G401.6 (cell line): ENCODE results near the gene SERPINI1.

Experiments used
- FAIRE-seq: peaks from 2 replicates; lab custom pipeline; 2012; peaks lifted over from hg19 to GRCh38; lab: Jason Lieb, UNC

SERPINI1 gene, protein sequence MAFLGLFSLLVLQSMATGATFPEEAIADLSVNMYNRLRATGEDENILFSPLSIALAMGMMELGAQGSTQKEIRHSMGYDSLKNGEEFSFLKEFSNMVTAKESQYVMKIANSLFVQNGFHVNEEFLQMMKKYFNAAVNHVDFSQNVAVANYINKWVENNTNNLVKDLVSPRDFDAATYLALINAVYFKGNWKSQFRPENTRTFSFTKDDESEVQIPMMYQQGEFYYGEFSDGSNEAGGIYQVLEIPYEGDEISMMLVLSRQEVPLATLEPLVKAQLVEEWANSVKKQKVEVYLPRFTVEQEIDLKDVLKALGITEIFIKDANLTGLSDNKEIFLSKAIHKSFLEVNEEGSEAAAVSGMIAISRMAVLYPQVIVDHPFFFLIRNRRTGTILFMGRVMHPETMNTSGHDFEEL

DNA sequence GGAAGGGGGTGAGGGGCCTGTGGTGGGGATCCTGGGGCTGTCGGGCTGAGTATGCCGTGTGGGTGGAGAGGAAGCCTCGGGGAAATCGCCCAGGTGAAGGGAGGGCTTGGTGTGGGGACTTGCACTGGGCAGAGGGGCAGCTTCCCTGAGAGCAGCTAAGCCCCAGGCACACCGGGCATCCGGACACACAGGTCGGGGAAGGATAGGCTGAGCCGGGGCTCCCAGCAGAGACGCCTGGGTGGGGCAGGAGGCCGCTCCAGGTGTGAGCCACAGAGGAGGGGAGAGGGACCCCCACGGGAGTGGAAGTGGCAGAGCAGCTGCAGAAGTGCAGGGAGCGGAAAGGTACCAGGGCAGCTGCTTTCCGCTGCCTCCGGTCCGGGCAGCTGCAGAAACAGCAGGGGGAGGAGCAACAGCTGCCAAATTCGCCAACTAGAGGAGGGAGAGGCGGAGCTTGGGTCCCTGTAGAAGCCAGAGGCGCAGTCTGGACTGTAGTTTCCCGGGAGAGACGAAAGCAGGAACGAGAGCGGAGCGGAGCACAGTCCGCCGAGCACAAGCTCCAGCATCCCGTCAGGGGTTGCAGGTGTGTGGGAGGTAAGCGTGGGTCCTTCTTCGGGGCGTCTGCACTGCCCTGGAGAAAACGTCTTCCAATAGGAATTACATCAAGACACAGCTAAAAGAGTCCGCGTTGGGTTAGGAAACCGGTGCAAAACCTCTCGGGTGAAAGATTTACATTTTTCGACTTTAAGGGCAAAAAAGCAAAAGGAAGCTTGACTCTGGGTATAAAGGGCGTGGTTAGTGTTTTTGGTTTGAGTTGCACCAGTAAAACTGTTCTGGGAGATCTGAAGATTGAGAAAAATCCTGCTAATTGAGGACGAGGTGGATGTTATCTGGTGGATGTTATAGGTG lies at the start of gene SERPINI1:
Gene SERPINI1, plus strand, starts transcription at position 489 of the 906 bp plus-strand sequence. CDS start 53,408 bp downstream, outside the sequence.
- no peak for FAIRE-seq

DNA sequence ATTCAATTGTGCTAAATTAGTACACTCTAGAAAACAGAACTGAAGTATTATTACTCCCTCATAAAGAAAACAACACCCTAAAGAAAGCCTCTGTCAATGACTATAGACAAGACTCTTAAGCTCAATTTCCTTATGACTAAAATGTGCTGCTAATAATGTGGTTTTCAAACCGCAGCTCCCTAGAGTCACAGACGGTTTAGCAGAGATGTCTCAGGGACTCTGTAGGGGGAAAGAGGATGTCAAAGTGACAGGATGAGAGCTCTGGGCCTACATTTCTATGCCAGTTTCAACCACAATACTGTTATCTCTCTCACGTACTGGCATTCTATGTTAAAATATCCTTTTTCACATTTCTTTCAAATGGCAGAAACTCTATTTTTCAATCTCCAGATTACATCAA lies 44.2 kb upstream of the SERPINI1 start:
- no peak for FAIRE-seq

DNA sequence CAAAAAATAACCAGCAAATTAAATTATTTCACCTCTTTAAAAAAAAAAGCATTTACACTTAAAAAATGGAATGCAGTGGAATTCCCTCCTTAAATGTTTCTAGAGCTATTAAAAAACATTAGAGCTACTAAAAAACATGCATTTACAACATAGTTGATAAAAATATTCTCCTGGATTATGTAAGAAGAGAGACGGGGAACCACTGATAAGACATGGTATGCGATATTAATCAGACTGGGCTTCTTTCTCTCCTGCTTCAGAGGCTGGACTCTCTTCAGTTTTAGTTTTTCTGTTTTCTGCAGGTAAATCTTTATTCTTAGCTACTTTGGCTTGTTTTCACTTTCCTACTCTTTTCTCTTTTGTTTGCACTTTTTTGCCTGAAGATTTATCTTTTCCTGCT lies 41.4 kb upstream of the SERPINI1 start:
- FAIRE-seq, result no peak

DNA sequence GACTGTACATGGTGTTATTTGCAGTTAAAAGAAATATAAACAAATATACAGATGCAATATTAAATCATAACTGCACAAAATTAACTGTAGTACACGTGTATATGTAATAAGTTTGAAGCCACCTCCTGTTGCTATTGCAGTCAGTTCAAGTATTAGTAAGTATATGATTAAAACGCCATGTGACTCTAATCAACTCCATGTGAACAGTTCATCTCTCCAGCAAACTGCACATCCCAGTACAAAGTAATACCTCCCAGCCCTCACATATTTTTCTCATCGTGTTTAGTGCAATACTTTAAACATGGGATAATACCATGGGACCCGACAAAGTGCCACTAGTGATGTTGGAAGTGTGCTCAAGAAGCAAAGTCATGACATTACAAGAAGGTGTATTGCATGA lies 35.5 kb upstream of the SERPINI1 start:
- FAIRE-seq, result no peak

DNA sequence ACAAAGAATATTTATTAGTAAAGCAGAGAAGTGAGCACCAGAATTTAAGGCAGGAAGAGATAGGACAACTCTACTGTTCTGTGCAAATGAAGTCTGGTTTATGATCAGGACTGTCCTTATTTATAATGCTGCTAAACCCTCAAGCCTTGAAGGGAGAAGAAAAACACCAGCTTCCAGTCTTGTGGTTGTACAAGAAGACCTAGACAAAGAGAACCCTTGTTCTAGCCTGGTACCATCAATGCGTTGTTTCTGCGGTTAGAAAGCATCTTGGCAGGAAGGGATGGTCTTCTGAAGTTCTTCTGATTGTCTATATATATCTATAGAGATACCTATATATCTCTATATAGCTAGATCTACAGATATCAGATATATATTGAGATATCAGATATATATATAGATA lies 34.6 kb upstream of the SERPINI1 start:
- no peak for FAIRE-seq

DNA sequence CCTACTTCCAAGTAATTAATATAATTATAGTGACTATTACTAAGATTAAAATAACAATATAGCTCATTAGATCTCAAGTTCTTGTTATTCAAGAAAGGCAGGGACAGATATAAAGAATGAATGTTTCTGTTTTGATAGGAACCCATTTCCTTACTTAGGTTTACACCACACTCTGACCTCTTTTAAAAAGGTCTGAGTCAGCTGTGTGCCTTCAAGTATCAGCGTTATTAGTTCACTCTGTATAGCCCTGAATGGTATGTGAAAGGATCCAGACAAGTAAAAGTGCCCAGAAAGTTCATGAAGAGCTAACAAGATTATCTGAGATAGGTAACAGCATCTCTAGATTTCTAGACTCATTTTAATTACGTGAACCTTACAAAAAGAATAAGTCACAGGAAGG lies 29.7 kb upstream of the SERPINI1 start:
- no peak for FAIRE-seq

DNA sequence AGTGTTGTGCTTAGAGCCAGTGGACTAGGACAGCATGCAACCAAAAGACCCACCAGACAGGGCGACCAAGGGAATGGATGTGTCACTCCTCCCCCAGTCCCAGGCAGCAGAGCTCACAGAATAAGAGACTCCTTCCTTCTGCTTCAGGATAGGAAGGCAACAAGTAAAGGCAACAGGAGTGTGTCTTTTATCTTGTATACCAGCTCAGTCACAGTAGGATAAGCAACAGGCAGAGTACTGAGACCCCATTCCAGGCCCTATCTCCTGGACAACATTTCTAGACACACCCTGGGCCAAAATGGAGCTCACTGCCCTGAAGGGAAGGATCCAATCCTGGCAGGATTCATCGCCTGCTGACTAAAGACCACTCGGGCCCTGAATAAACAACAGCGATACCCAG lies 25.8 kb upstream of the SERPINI1 start:
- FAIRE-seq, result no peak

DNA sequence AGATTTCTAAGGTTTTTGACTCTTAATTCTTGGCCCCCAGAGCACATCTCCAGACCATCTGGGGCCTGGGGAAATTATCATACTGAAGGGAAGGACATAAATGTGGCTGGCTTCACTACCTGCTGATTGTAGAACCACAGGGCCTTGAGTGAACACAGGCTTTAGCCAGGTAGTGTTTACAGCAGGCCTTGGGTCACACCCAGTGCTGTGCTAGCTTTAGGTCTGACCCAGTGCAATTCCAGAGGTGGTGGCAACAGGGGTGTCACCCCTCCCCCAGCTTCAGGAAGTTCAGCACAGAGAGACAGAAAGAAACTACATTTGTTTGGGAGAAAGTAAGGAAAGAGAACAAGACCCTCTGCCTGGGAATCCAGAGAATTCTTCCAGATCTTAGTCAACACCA lies 25.0 kb upstream of the SERPINI1 start:
- no peak for FAIRE-seq

DNA sequence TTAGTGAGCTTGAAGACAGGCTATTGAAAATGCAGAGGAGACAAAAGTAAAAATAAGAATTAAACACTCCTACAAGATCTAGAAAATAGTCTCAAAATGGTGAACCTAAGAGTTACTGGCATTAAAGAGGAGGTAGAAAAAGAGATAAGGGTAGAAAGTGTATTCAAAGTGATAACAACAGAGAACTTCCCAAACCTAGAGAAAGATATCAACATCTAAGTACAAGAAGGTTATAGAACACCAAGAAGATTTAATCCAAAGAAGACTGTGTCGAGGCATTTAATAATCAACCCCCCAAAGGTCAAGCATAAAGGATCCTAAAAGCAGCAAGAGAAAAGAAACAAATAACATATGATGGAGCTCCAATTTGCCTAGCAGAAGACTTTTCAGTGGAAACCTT lies 24.1 kb upstream of the SERPINI1 start:
- FAIRE-seq, result no peak

DNA sequence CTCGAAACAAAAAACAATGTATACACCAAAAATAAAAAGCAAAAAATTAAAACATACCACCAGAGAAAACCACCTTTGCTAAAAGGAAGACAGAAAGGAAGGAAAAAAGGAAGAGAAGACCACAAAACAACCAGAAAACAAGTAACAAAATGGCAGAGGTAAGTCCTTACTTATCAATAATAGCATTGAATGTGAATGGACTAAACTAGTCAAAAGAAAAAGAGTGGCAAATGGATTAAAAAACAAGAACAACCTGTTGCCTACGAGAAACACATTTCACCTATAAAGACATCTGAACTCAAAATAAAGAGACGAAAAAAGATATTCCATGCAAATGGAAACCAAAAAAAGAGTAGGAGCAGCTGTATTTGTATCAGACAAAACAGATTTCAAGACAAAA lies 23.1 kb upstream of the SERPINI1 start:
- FAIRE-seq, result no peak

DNA sequence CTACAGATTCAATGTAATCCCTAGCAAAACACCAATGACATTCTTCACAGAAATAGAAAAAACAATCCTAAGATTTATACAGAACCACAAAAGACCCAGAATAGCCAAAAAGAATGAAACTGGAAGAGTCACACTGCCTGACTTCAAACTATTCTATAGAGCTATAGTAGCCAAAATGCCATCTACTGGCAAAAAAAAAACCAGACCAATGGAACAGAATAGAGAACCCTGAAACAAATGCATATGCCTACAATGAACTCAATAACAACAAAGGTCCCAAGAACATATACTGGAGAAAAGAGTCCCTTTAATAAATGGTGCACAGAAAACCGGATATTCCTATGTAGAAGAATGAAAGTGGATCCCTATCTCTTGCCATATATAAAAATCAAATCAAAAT lies 20.6 kb upstream of the SERPINI1 start:
- no peak for FAIRE-seq

DNA sequence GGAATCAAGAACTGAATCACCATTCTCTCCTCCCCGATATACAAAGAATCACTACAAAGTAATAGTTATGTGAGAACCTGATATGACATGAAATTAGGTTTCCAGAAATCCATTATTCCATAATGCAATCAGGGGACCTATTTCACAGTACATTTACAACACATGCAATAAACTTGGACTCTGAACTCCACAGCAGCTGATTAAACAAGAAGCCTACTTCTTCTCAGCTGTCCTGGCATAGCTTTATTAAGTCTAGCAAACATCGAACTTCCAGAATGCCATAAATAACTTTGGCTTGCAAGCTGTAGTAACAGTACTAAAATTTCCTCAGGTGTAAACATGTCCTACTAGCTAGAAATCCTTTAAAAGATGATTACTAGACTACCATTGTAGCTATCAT lies 18.6 kb upstream of the SERPINI1 start:
- no peak for FAIRE-seq

DNA sequence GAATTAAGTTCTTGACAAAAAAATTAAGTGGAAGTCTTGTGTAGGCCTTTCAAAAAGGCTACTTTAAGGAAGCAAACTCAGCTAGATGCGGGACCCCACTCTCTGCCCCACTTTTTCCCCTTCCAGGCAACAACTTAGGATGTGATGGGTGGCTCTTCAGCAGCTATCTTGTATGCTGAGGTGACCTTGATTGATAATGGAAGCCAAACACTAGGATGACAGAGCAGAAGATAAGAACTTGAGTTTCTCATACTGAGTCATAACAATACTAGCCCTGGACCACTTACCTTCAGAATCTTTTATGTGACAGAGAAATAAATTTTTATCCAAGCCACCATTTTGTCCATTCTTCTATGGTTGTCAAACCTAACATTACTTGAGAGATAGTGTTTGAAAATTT lies 16.9 kb upstream of the SERPINI1 start:
- FAIRE-seq, result no peak

DNA sequence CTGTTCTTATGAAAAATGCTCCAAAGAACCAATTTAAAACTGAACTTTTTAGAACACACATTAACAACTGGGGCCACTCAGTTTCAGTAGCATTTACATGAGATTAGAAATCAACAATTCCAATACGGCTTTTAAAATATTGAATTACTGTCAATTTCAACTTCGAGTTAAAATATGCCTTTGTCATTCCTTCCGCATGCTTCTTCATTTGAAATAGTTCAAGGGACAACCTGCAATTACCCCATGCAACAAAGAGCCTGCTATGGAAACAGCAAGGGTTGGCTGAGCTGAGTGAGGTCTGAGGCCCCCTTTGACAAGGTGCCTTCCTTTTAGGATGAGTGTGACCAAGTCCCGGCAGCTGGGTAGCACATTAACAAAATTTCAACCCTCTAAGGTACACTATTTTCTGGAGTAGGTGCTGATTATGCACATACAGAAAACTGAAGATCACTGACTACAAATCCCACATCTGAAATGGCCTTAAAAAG lies 12.5 kb upstream of the SERPINI1 start:
- no peak for FAIRE-seq

DNA sequence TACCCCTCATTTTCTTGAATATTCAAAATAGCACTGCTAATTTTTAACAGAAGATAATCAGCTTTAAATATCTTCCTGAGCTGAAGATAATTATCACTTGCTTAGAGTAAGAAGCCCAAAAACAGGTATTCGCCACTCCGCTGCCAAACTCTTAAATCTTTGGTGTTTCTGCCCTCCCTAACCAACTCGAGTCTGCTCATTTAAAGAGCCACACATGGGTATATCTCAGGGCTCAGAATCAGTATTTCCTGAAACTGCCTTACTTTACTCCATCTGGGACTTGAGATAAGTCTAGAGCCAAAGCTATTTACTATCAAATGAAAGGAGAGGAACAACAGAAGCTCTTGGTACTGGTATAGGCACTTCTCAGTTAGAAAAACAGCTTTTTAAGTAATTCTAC lies 11.6 kb upstream of the SERPINI1 start:
- no peak for FAIRE-seq

DNA sequence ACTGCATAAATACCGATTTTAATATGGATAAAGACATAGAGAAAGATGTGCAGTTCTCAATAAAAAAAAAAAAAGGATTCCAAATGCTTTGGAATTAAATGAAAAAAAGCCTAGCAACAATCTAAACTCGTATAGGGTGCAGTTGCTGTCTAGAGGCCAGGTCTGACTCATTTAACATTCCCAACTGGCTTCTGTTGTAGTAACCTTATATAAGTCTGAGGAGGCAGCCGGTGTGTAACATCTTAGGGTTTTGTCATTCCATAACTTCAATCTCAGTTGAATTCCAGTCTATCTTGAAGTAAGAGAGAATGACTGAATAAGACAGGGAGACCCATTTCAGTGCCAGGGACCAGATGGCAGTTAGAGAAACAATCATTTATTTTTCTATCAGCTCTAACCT lies 7.3 kb upstream of the SERPINI1 start:
- no peak for FAIRE-seq

DNA sequence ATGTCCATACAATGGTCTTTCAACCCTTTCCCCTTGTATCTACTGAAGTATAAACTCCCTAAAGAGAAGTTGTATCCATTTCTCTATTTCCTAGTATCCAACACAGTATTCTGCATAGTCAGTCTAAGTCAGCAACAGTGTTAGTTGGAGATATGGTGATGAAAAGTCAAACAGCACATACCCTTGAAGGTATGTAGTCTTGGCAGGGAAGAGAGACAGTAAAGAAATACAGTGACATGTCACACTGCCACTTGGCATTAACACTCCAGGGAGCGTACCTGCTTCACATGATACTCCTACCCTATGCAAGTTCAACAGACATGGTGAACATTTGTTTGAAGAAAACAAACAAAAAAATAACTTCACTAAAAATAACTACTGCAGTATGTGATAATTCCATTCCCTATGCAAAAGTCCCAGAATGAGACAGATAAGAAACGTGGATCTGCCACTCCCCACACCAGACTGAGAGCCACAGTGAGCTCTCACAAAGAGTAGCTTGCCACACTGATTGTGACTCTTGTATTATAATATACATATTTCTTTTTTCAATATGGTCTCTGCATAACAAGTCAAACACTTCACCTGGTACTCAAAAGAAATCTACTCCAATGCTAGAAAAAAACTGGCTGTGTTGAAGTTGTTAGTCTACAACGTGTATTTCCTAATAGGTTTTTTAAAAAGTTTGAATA lies 6.7 kb upstream of the SERPINI1 start:
- no peak for FAIRE-seq

DNA sequence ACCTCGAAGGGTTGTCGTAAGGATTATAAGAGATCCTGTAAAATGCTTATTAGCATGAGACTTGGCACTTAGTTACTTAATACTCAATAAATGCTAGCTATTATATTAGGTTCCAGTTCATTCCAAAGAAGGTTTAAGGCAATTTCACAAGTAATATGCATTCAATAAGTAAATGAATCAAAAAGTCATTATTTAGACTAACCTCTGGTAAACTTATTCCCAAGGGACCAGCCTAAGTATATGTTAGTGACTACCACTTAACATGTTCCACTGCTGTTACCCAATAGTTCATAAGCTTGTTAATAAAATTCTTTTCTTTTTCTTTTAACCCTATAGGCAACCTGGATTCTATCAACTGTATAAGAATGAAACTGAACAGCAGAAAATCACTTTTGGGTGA lies 5.9 kb upstream of the SERPINI1 start:
- FAIRE-seq, result no peak

DNA sequence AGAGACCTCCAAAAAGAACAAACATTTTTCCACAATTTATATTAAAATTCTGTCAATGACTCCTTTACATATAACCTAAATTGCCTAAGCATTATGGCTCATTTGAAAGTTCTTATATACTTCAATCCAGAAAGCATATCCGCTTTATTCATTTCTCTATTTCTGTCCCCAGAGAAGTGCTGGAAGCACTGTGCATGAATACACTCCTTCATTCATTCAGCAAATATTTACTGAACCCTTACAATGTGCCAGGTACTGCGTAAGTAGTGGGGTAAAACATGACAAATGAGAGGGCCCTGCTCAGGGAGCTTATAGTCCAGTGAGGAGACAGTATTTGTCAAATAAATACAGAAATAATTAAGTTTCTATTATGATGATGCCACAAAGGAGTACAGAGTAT lies 4.1 kb upstream of the SERPINI1 start:
- no peak for FAIRE-seq

DNA sequence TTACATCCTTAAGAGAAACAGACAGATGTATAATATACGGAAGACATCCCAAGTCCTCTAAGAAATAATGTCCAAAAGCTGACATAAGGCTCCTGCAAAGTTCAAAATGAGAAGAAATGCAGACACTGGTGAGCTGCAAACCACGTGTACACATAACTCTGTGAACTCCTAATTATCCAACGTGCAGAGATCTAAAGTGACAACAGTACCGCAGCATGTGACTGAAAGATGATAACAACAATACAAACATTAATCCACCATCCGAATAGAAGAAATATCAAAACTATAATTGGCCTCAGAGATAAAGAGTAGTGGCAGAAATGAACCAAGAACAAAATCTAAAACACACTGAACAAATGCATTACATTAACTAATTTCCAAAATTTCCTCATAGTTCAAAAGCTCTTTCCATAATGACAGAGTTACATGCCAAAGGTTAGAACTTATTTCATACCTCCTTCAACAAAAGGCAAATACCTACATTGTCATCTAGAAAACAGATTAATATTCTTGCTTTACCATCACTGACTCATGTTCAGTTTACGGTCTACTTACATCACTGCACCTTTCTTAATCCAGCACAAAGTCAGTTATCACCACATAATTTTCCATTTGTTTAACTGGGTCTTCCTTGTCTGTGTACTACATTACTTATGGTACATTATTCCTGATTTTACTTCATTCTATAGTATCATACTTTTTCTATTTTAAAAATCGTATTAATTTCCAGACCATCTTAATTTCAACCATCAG lies 3.0 kb upstream of the SERPINI1 start:
- FAIRE-seq, result no peak

DNA sequence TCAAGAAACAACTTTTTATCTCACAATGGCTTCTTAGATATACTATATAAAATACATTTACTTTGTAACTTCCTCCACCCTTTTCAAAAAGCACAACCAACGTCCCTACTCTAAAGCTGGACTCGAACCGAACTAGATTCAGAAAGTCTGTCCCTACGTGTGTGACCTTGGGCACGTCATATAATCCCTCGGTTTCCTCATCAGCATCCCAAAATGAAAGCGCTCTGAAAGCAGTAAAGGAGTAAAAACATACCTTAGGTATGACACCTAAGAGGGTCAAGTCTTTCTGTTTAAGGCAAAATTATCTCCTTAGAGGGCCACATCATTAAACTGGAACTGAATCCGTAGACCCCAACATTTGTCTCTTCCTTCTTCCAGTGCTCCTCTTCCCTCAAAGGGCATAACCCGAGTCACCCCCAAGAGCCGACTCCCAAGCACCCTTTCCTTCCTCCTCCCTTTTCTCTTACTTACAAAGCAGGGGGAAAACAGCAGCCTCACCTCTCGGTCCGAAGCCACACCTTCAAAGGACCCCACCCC lies 1.5 kb upstream of the SERPINI1 start:
- FAIRE-seq, result no peak
